ENCODE results near the gene AHRR.
"Not testable (repeated sequence)": the region's sequence is repeated elsewhere in the genome, so short reads cannot be mapped to it uniquely, and the experiment has no call there.

DNA sequence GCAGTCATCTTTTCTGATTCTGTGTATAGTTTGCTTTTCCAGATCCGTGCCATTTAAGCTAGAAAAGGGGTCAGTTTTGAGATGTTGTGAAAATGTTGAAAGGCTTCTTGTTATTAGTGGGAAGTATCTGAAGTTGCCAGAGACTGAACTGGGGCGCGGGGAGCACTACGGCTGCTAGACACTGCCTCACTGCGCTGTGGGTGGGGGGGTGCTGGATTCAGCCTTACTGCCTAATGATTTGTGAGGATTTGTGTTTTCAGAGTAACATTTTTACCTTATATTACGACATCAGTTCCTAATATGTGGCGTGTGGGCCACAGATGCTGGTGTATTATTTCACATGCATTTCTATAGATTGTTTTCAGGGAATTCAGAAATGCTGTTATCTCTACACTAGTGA is 48.0 kb upstream of the AHRR start:
- TF ChIP-seq, protein P1, sequence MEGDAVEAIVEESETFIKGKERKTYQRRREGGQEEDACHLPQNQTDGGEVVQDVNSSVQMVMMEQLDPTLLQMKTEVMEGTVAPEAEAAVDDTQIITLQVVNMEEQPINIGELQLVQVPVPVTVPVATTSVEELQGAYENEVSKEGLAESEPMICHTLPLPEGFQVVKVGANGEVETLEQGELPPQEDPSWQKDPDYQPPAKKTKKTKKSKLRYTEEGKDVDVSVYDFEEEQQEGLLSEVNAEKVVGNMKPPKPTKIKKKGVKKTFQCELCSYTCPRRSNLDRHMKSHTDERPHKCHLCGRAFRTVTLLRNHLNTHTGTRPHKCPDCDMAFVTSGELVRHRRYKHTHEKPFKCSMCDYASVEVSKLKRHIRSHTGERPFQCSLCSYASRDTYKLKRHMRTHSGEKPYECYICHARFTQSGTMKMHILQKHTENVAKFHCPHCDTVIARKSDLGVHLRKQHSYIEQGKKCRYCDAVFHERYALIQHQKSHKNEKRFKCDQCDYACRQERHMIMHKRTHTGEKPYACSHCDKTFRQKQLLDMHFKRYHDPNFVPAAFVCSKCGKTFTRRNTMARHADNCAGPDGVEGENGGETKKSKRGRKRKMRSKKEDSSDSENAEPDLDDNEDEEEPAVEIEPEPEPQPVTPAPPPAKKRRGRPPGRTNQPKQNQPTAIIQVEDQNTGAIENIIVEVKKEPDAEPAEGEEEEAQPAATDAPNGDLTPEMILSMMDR (IDR thresholded peaks at IDR 0.05; ENCODE audit: poor library complexity), result not testable (repeated sequence)
- TF ChIP-seq EZH2 (IDR thresholded peaks at IDR 0.05; ENCODE audit: borderline replicate concordance), result not testable (repeated sequence)
